Subcutaneous abdominal adipose tissue (tissue), 5 donors: ENCODE measurements around the gene ADGRE2.

Experiments
- H3K27ac ChIP-seq: one replicate; pipeline ENCODE4 v1.7.0; 2013; ENCODE audit warnings: low read depth, mild to moderate bottlenecking, inconsistent platforms, low read length, moderate library complexity
- H3K27me3 ChIP-seq, 5 donors: one replicate each; pipeline ENCODE4 v1.7.0; 2013; ENCODE audit warnings: low read length in 5 of 5, inconsistent platforms in 1 of 5; ENCODE audit not compliant: control insufficient read depth in 5 of 5, insufficient read depth in 4 of 5
- H3K36me3 ChIP-seq, 5 donors: one replicate each; pipeline ENCODE4 v1.7.0; 2013; ENCODE audit warnings: low read length in 5 of 5; ENCODE audit not compliant: control insufficient read depth in 5 of 5, insufficient read depth in 5 of 5
- H3K4me1 ChIP-seq, 5 donors: one replicate each; pipeline ENCODE4 v1.7.0; 2013; ENCODE audit warnings: low read length in 5 of 5, mild to moderate bottlenecking in 3 of 5, moderate library complexity in 1 of 5; ENCODE audit not compliant: control insufficient read depth in 5 of 5, insufficient read depth in 5 of 5
- H3K4me3 ChIP-seq, 5 donors: one replicate each; pipeline ENCODE4 v1.7.0; 2013; ENCODE audit warnings: low read length in 5 of 5, low read depth in 1 of 5
- H3K9ac ChIP-seq, 5 donors: one replicate each; pipeline ENCODE4 v1.7.0; 2013; ENCODE audit warnings: low read length in 5 of 5, mild to moderate bottlenecking in 4 of 5, moderate library complexity in 3 of 5
- H3K9me3 ChIP-seq, 5 donors: one replicate each; pipeline ENCODE4 v1.7.0; 2013; ENCODE audit warnings: low read length in 5 of 5; ENCODE audit not compliant: control insufficient read depth in 5 of 5
- donor health status: healthy.
- donor health status: healthy.
- donor health status: healthy.
- donor health status: healthy.
- donor health status: healthy.

The ADGRE2 gene

GRCh38 chr19:14761607-14762006 is 16.8 kb downstream of the ADGRE2 start:
- H3K27ac ChIP-seq: no peak overlapping the region
- H3K4me1 ChIP-seq: no peaks in the 10 kb centered on the region
- no peaks in the 10 kb centered on the region for H3K36me3 ChIP-seq
- H3K9ac ChIP-seq: no peak overlapping the region
- no peak overlapping the region for H3K4me3 ChIP-seq
- peaks cover 0 to 6% (median 0%) of the 10 kb centered on the region in 5 donors for H3K9me3 ChIP-seq
- H3K27me3 ChIP-seq: peaks cover 0 to 7% (median 0%) of the 10 kb centered on the region in 5 donors

GRCh38 chr19:14758816-14759215 is 19.5 kb downstream of the ADGRE2 start:
- H3K4me1 ChIP-seq: no peaks in the 10 kb centered on the region
- peaks cover 0 to 5% (median 0%) of the 10 kb centered on the region in 5 donors for H3K9me3 ChIP-seq
- no peak overlapping the region for H3K4me3 ChIP-seq
- H3K36me3 ChIP-seq: no peaks in the 10 kb centered on the region
- H3K27ac ChIP-seq: no peak overlapping the region
- peaks cover 0 to under 1% (median 0%) of the 10 kb centered on the region in 5 donors for H3K27me3 ChIP-seq
- no peak overlapping the region for H3K9ac ChIP-seq

GRCh38 chr19:14748601-14749000 is 29.8 kb downstream of the ADGRE2 start:
- no peak overlapping the region for H3K4me3 ChIP-seq
- H3K9me3 ChIP-seq: no peaks in the 10 kb centered on the region
- H3K27ac ChIP-seq: no peak overlapping the region
- no peak overlapping the region for H3K9ac ChIP-seq
- no peaks in the 10 kb centered on the region for H3K27me3 ChIP-seq
- H3K4me1 ChIP-seq: no peaks in the 10 kb centered on the region
- no peaks in the 10 kb centered on the region for H3K36me3 ChIP-seq

GRCh38 chr19:14746886-14747285 is 31.5 kb downstream of the ADGRE2 start:
- Histone ChIP-seq H3K4me3 (no peak overlapping the region), H3K4me1 (no peaks in the 10 kb centered on the region), H3K9me3 (peaks cover 0 to 3% (median 0%) of the 10 kb centered on the region in 5 donors), H3K9ac (no peak overlapping the region), H3K36me3 (peaks cover 0 to 7% (median 0%) of the 10 kb centered on the region in 5 donors), H3K27me3 (no peaks in the 10 kb centered on the region), H3K27ac (no peak overlapping the region)

GRCh38 chr19:14735915-14736314 is 42.4 kb downstream of the ADGRE2 start:
- H3K4me1 ChIP-seq: no peaks in the 10 kb centered on the region
- H3K36me3 ChIP-seq: no peaks in the 10 kb centered on the region
- peaks cover 0 to 11% (median 5%) of the 10 kb centered on the region in 5 donors for H3K9me3 ChIP-seq
- no peak overlapping the region for H3K9ac ChIP-seq
- H3K27me3 ChIP-seq: no peaks in the 10 kb centered on the region
- no peak overlapping the region for H3K4me3 ChIP-seq
- no peak overlapping the region for H3K27ac ChIP-seq

GRCh38 chr19:14733574-14733973 is 44.8 kb downstream of the ADGRE2 start:
- H3K9me3 ChIP-seq: peaks cover 3 to 25% (median 16%) of the 10 kb centered on the region in 5 donors
- no peak overlapping the region for H3K4me3 ChIP-seq
- H3K9ac ChIP-seq: no peak overlapping the region
- H3K27ac ChIP-seq: no peak overlapping the region
- H3K36me3 ChIP-seq: no peaks in the 10 kb centered on the region
- H3K4me1 ChIP-seq: no peaks in the 10 kb centered on the region
- no peaks in the 10 kb centered on the region for H3K27me3 ChIP-seq

GRCh38 chr19:14732510-14732909 is 45.9 kb downstream of the ADGRE2 start:
- Histone ChIP-seq H3K4me3 (no peak overlapping the region), H3K9me3 (peaks cover 3 to 30% (median 25%) of the 10 kb centered on the region in 5 donors), H3K4me1 (no peaks in the 10 kb centered on the region), H3K27me3 (no peaks in the 10 kb centered on the region), H3K9ac (no peak overlapping the region), H3K36me3 (no peaks in the 10 kb centered on the region), H3K27ac (no peak overlapping the region)

GRCh38 chr19:14731200-14731599 is 47.2 kb downstream of the ADGRE2 start:
- H3K4me3 ChIP-seq: no peak overlapping the region
- H3K9me3 ChIP-seq: peaks cover 8 to 43% (median 34%) of the 10 kb centered on the region in 5 donors
- H3K27me3 ChIP-seq: no peaks in the 10 kb centered on the region
- no peak overlapping the region for H3K9ac ChIP-seq
- no peaks in the 10 kb centered on the region for H3K4me1 ChIP-seq
- H3K27ac ChIP-seq: no peak overlapping the region
- no peaks in the 10 kb centered on the region for H3K36me3 ChIP-seq

- Histone ChIP-seq H3K27ac (no peak overlapping the region), H3K36me3 (peaks cover 0 to 7% (median 5%) of the 10 kb centered on the region in 5 donors), H3K4me3 (peak overlapping the region in 2 of 5 donors; percentile 30 to 37), H3K4me1 (no peaks in the 10 kb centered on the region), H3K27me3 (no peaks in the 10 kb centered on the region), H3K9me3 (peaks cover 24 to 64% (median 52%) of the 10 kb centered on the region in 5 donors), H3K9ac (no peak overlapping the region)
Observed at GRCh38 chr19:14728595-14728994, 49.8 kb downstream of the ADGRE2 start.

- Histone ChIP-seq H3K27me3 (no peaks in the 10 kb centered on the region), H3K4me3 (peak overlapping the region in 2 of 5 donors; percentile 46 to 49), H3K4me1 (no peaks in the 10 kb centered on the region), H3K9me3 (peaks cover 69 to 93% (median 90%) of the 10 kb centered on the region in 5 donors), H3K36me3 (peaks cover 36 to 53% (median 39%) of the 10 kb centered on the region in 5 donors), H3K27ac (no peak overlapping the region), H3K9ac (no peak overlapping the region)
Observed at GRCh38 chr19:14722127-14722526, 56.2 kb downstream of the ADGRE2 start.
